IPS-11a (cell line): ENCODE results near the gene WAC.

Experiments used
- H3K4me3 ChIP-seq: one replicate; pipeline ENCODE4 v1.5.1; 2013; ENCODE audit warnings: low read depth, low read length, control low read depth

Gene WAC

GRCh38 chr10:28523725-28524252, 9.1 kb upstream of the WAC start:
- no peak overlapping the region for H3K4me3 ChIP-seq

DNA sequence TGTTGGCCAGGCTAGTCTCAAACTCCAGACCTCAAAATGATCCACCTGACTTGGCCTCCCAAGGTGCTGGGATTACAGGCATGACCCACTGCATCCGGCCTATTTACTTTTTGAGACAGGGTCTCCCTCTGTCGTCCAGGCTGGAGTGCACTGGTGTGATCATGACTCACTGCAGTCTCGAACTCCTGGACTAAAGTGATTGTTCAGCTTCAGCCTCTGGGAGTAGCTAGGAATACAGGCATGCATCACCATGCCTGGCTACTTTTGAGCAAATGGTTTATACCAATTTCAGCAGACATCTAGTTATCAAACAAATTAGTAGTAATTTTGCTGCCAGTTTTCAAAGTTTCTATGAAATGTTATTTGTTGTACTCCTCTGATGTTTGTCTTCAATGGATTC, 2.2 kb upstream of the WAC start:
- no peak overlapping the region for H3K4me3 ChIP-seq

DNA sequence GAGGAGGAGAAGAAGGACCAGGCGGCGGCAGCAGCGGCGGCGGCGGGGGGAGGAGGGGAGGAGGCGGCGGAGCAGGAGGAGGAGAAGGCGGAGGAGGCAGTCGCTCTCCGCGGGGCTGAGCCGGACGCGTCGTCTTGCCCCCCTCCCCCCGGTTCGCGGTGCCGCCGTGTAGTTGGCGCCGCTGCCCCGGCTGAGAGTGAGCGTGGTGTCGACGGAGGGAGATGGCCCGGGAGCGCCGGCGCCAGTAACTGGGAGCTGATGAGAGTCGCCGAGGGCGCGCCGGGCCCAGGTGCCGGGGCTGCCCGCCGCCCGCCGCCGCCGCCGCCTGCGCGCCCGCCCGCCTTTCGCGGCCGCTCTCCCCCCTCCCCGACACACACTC, 257 bp downstream of the WAC start:
- peak overlapping the region; percentile 84 for H3K4me3 ChIP-seq

DNA sequence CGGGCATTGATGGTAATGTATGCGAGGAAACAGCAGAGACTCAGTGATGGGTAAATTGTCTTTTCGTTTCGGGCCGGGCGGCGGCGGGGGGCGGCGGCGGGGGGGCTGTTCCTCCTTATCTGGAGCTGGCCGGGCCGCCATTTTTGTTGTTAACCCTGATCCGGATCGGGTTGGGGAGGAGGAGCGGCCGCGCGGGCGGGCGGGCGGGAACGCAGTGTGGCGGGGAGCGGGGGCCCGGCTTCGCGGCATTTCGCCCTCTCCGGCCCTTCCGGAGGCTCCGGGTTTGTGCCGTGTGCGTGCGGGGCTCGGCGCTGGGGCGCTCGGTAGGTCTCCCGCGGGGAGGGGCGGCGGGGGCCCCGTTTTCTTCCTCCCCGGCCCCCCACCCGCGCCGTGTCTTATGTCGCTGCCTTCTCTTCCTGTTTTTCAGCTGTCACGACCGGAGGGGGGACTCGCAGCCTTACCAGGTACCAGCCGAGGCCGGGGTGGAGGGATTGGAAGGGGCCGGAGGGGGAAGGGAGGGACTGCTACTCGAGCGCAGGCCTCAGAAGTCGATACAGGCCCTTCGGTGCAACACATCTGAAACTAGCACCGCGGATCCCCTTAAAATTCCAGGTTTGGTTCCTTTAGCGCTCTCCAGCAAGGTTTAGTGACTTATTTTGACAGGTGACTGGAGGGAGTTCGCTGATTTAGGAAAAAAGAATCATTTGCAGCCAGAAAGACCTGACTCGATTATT, 820 bp downstream of the WAC start:
- H3K4me3 ChIP-seq = peak overlapping the region; percentile 86

- no peak overlapping the region for H3K4me3 ChIP-seq
Observed at GRCh38 chr10:28535846-28536245, 2.9 kb downstream of the WAC start.

- H3K4me3 ChIP-seq = no peak overlapping the region
Observed at GRCh38 chr10:28538595-28538994, 5.7 kb downstream of the WAC start.

GRCh38 chr10:28540145-28540544, 7.2 kb downstream of the WAC start:
- H3K4me3 ChIP-seq = no peak overlapping the region

- no peak overlapping the region for H3K4me3 ChIP-seq
Observed at GRCh38 chr10:28541717-28542365, 8.9 kb downstream of the WAC start.

- H3K4me3 ChIP-seq = no peak overlapping the region
Observed at GRCh38 chr10:28542728-28543127, 9.8 kb downstream of the WAC start.

DNA sequence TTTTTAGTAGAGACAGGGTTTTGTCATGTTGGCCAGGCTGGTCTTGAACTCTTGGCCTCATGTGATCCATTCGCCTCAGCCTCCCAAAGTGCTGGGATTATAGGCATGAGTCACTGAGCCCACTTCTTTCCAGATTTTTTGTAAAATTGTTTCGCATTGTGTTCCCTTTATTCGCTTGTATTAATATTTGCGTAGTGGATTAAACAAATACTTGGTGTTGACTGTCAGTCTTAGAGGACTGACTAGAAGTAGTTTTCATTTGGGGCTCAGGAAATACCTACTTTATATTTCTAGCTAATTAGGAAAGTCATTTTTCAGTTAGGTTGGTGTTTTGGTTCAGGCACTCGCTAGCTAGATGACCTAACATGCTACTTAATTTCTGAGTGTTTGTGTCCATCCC, 11.1 kb downstream of the WAC start:
- no peak overlapping the region for H3K4me3 ChIP-seq

DNA sequence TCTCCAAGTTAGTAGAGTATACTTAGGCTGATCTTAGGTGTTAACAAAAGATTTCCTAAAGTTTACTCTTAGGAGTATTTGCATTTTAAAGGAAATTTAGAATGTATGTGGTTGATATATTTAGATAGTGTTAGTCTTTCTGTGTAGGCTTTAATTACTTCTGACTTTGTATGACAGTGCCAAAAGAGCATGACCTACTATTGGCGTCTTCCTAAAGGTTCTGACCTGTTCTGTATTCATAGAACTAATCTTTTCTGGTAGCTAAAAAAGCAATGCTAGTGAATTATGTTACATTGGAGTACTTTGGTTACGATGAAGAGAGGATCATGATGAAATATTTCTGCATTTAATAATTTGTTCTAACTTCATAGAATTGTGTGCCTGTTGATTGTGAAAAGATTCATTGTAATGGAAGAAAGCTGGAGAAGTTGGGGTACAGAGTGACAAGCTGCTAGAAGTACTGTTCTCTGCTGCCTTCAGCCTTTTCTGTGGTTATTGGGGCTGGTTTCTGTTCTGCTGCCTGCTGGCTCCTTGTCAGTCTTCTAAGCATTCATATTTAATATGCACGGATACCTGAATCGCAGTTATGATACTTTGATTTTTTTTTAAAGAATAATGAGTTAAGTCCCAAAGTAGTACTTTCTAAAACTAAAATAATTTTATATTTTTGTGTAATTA, 13.2 kb downstream of the WAC start:
- H3K4me3 ChIP-seq = no peak overlapping the region

DNA sequence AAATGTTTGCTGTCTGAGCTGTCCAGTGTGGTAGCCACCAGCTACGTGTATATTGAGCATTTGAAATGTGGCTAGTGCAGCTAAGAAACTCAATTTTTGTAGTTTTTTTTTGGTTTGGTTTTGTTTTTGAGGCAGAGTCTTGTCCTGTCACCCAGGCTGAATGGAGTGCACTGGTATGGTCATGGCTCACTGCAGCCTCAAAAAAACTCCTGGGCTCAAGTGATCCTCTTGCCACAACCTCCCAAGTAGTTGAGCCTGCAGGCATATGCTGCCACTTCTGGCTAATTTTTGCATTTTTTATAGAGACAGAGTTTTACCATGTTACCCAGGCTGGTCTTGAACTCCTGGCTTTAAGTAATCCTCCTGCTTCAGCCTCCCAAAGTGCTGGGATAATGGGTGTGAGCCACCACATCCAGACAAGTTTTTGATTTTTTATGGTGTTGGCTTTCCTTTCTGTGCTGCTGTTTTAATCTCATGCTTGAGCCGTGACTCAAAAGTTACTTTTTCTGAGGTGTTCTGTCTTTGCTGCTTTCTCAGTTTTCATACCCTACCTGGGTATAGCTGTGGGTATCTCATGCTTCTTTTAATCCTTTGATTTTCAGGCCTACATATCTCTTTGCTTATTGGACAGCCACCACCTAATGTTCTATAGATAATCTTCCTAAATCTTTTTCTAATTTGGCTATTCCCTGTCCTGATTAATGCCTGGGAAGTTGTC, 16.0 kb downstream of the WAC start:
- H3K4me3 ChIP-seq = no peak overlapping the region

- H3K4me3 ChIP-seq = no peak overlapping the region
Observed at GRCh38 chr10:28551086-28551485, 18.2 kb downstream of the WAC start.

GRCh38 chr10:28552775-28553174, 19.9 kb downstream of the WAC start:
- no peak overlapping the region for H3K4me3 ChIP-seq

GRCh38 chr10:28554009-28554408, 21.1 kb downstream of the WAC start:
- H3K4me3 ChIP-seq = no peak overlapping the region

DNA sequence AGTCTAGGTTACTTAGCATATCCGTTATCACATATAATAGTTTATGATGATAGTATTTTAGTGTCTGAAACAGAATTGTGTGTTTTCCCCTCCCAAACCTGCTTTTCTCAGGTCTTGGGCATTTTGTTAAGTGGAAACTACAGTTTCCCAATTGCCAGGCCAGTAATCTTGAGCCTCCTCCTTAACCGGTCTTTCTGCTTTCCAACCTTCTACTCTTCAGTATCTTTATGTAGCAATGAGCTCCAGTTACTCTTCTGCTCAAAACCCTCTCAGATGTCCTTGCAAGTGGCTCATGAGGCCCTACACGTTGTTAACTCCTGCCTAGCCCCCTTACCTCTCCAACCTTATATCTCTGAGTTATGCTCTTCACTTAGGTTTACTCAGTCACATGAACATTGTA, 22.0 kb downstream of the WAC start:
- H3K4me3 ChIP-seq = no peak overlapping the region

DNA sequence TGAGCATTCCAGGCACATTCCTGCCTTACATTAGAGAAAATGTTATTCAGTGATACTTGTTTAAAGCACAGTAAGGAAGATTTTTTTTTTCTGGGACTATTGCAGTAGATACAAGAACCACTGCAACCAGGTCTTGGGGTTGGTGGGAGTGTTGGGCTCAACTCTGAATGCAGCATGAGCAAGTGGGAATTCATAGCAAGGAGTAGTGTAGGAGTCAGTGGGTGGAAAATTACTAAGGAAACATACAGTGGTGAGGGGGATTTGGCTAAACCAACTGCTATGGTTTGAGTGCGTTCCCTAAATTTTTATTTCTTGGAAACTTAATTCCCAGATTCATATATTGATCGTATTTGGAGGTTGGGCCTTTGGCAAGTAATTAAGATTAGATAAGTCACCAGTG, 22.4 kb downstream of the WAC start:
- H3K4me3 ChIP-seq = no peak overlapping the region

DNA sequence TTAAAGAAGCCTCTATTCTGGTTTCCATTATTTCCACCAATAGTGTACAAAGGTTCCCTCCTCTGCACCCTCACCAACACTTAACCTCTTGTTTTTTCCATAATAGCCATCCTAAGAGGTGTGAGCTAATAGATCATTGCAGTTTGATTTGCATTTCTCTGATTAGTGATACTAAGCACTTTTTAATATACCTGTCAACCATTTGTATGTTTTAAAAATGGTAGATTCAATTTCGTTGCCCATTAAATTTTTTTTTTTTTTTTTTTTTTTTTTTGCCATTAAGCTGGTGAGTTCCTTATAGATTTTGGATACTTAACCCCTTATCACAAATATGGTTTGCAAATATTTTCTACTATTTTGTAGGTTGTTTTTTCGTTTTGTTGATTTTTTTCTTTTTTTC, 23.2 kb downstream of the WAC start:
- no peak overlapping the region for H3K4me3 ChIP-seq

DNA sequence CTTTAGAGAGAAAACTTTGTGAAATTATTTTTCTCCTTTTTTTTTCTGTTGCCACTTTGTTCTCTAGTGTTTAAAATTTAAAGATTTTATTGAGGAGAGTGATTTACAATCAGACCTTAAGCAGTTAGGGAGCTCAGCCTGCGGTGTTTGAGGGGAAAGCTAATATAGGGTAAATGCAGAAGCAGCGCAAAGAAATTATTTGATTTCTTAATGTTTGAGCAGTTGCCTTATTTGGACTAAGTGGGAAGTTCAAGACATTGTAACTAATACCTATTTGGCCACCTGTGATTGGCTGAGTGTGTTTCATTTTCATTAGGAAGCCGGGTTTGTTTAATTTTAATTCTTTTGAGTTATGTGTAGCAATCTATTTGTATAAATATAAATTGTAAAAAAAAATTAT, 25.3 kb downstream of the WAC start:
- H3K4me3 ChIP-seq = no peak overlapping the region

DNA sequence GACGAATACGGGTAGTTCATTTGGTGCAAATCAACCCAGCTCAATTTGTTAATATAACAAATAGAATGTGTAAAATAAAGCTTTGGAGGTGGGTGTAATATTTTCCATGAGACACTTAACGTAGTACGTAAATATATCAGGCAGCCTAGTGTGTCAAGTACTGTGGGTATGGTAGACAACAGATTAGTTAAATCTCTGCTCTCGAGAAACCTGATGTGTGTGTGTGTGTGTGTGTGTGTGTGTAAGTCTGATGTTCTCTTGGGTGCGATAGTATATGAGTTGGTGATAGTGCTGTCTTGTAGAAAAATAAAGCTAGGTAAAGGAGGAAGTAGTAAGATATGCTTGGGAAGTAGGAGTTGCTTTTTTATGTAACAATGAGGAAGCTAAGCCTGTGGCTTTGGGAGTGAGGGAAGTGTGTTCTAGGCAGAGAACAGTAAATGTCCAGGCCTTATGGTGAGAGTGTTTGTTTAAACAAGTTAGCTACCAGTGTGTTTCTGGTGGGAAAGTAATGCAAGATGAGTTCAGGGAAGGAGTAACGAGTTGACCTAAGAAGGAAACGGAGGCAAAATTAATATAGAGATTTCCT, 26.1 kb downstream of the WAC start:
- no peak overlapping the region for H3K4me3 ChIP-seq

- H3K4me3 ChIP-seq = no peak overlapping the region
Observed at GRCh38 chr10:28559618-28560017, 26.7 kb downstream of the WAC start.
